Fibroblast of skin of abdomen (primary cell): ENCODE data around the gene ODF2L. TPM values are rescaled to one million over a fixed set of nuclear protein-coding genes. Genes with fewer than 3 reads are reported as not detected.

ENCODE experiments used
- DNase-seq: peaks from one replicate; pipeline ENCODE4 v3.0.0-alpha.2; 2013
- polyA plus RNA-seq, 2 experiments: library from polyadenylated mRNA; unstranded; fragments of 120-200 nt; gene quantifications; one replicate each; pipeline ENCODE4 v1.2.1, GENCODE V29; 2013; ENCODE audit not compliant: insufficient read length in 2 of 2

ODF2L gene, protein sequence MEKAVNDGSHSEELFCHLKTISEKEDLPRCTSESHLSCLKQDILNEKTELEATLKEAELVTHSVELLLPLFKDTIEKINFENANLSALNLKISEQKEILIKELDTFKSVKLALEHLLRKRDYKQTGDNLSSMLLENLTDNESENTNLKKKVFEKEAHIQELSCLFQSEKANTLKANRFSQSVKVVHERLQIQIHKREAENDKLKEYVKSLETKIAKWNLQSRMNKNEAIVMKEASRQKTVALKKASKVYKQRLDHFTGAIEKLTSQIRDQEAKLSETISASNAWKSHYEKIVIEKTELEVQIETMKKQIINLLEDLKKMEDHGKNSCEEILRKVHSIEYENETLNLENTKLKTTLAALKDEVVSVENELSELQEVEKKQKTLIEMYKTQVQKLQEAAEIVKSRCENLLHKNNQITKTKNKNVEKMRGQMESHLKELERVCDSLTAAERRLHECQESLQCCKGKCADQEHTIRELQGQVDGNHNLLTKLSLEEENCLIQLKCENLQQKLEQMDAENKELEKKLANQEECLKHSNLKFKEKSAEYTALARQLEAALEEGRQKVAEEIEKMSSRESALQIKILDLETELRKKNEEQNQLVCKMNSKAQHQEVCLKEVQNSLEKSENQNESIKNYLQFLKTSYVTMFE
- 24.1 TPM for polyA plus RNA-seq (2013, experiment 1 of 2; ENCODE audit: insufficient read length)
- 28.5 TPM for polyA plus RNA-seq (2013, experiment 2 of 2; ENCODE audit: insufficient read length)

DNA sequence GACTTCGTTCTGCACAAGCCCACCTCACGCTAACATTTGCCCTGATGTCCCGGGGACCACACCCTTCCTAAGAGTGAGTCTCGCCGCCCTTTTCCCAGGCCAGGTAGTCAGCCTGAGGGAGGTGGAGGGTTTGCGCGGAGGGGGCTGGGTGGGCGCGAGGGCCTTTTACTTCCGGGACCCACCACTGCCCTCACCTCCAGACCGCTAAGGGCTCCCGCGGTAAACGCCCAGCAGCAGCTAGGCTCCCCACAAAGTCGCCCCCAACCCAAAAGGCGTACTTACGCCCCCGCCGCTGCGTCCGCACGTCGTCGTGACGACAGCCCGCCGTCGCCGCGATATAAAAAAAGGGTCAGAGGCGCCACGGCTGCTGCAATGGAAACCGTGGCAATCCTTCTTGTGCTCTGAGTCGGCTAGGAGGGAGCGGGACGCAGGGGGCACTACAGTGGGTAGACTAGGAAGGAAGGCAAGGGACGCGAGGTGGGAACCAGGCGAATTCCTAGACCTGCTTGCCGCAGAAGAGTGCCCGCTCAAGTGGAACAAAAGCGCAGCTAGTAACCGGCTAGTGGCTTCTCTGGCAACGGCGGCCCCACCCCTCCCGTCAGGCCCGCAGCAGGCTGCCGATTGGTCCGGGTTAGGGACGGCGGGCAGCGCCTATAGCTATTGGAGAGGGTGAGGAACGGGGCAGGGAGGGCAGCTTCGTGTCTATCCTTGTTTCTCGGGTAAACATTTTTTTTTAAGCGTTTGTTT is at the start of gene ODF2L:
TSS of gene ODF2L (minus strand) at position 573 of the 747 bp plus-strand sequence. CDS start 9,296 bp downstream, outside the sequence.
- peak; percentile 81 for DNase-seq

DNA sequence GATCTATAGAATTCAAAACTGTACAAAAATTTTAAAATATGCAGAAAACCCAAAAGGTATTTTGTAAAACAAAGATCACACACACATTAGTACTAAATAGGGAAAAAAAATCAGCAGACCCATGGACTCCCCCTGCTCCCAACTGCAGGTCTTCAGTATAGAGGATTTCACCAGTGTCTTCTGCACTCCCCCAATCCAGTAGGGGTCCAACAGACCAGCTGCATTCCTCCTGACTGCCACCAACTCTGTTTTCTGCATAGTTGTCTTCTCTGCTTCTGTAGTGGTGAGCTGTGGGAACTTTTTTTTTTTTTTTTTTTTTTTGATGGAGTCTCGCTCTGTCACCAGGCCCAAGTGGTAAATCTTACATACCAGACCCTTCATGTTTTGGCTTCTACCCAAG is 49.8 kb upstream of the ODF2L start:
- peak; percentile 24 for DNase-seq

DNA sequence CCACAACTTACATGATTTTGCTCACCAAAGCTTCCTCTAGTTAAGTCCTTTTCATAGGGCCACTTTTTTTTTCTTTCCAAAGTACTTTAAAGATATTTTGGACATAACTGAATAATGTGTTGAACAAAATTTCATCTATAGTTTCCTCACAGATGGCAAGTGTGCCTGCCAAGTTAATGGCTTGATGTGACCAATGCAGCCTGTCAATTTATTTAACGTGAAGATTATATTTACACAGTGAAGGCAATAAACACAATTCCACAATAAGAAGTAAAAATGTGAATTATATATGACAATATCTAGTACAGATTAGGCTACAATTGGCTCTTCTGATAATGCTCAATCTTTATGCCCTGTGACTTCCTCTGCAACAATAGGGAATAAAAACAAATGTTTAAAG is 45.9 kb upstream of the ODF2L start:
- DNase-seq = no peak

DNA sequence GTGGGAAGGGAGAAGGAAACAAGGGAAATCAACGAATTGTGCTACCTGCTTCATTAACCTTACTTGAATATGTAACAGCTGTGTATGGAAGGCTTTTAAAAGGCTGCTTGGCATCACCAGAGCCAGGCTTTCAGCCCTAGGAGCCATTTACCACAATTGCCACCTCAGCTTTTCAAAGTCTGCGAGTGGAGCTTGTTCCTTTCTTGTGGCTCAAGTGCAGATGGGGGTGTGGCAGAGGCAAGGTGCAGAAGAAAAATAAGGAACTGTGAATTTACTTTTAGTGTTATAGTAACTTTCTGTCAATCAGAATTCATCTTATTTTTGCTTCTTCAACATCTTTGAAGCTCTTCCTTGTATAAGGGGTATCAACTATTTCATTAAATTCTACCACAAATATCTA is 45.5 kb upstream of the ODF2L start:
- DNase-seq = no peak

DNA sequence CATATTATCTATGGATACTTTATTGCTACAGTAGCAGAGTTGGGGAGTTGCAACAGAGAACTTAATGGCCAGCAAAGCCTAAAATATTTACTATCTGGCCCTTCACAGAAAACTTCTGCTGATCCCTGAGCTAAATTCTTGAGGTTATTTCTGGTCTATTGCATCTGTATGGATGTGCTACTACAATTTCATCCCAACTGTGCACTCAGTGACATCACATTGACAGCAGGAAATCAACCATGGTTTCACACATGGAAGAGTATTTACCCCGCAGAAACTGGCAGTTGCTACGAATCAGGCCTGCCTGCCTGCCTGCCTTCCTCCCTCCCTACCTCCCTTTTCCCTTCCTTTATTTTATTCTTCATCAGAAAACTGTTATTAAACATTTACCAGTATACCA is 39.9 kb upstream of the ODF2L start:
- DNase-seq = peak; percentile 38

DNA sequence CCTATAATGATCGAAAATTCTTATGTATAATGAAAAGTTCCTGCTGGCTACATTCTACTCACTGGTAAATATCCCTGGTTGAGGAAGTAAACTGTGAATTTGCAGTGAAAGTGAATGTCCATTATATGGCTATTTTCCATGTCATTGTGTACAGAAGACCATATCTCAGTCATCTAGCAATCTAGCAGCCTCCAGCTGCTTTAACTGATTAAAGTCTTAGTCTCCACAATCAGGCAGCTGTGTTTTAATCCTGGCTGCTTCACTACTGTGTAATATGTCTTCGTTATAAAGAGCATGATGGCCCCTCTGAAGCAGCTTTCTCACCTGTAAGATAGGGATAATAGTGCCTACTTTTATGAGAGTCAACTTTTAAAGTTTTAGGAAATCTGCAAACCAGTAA is 39.2 kb upstream of the ODF2L start:
- no peak for DNase-seq

DNA sequence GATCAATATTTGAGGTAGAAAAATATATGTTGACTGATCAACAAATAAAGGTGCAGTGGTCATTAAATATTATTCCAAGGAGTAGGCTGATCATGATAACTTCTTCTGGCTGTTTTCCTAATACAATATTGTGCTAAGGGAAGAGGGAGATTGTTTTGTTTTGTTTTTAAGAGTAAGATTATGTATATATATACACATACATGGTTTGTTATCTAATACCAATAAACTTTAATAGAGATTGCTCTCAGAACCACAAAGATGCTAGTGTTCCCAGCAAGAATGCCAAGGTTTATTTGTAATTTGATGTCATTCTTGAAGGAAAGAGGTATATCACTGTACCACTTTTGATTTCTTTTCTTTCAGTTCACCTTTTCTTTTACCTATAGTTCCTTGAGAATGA is 37.9 kb upstream of the ODF2L start:
- DNase-seq = no peak

DNA sequence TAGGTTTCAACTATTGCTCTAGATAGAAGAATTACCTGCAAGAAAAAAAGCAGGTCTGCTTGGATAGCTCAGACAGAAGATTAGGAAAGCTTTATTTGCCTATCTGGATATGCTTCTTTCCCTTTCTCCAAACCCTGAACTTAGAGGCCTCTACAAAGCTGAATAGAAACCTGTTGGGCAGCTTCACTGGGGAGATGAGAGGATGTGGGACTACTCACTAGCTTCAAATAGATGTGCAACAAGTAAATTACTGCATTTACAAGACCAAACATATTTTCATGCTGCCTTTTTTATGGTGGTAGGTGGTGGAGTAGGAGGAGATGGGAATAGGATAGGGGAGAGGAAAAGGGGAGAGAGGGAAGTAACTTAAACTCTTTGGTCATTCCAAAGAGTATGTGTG is 34.3 kb upstream of the ODF2L start:
- DNase-seq = no peak

DNA sequence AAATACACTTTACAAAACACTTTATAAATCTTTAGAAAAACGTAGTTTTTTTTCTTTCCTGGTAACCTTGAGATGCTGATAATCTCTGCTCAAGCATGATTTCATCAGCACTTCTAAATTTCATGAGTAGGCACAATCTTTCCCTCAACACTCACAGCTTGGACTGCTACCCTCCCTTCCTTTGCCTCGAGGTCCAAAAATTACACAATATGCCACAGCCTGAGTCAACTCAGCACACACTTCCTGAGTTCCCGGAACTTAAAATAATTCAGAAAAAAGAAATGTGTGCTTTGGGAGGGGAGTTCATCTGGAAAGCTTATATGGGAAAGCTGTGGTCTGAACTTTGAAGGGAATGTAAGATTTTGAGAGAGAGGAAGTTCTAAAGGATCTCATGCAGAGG is 33.7 kb upstream of the ODF2L start:
- peak; percentile 97 for DNase-seq

DNA sequence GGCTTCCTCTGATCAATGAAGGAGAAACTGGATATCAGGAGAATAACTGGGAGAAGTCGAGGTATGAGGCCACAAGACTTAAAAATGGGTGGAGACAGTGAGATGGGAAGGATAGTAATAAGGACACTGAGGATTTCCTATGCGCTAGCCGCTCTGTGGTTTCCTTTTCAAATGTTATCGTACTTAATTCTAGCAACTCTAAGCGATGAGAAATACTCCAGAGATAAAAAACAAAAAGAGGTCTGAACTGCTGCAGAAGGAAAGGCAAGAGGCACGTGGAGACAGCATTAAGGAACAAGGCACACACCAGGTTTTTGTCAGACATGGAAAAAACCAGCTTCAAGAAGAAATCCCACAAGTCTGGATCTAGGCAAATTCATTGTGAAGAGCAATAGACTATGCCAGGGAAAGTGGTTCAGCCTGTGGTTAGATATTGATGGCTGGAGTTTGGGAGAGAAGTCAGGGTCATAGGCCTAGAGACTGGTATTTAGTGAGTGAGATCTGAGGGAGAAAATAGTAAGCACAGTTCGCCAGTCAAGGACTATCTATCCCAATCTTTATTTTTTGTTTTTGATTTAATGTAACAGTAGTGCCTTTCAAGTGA is 33.1 kb upstream of the ODF2L start:
- peak; percentile 21 for DNase-seq

DNA sequence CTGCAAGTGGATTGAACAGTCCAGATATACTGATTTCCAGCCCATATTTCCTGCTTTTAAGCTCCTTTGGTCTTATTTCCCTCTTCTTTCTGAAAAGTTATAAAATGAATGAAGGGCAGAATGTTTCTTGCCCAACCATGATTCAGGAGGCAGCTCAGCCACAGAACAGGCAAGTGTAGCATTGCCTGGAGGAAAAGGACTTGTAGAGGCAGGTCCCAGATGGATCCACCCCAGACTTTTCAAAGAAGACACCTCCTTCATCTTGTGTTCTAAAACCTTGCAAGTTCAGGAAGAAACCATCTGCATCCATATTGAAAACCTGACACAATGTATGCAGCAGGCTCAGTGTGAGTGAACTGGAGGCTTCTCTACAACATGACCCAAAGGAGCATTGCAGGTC is 27.8 kb upstream of the ODF2L start, which contains the start of gene CLCA2:
TSS of gene CLCA2 (plus strand) at position 299 of the 400 bp plus-strand sequence. CDS start at position 376, 77 bp downstream.
- no peak for DNase-seq

DNA sequence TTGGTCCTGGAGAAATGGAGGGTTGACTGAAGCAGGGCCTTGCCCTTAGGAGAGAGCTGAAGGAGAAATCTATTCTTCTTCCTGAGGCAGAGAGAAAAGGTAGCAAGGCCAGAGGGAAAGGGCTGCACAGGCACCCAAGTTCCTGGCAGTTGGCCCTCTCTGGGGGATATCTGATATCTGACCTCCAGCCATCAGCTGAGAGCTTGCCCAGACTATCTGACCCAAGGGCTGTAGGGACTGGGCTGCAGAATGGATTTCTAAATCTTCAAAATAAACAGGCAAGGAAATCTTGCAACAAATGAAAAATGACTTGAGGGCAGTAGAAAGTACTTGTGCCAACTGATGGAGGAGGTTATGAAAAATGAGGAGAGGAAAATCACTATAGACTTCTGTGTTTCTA is 27.4 kb upstream of the ODF2L start:
- no peak for DNase-seq

DNA sequence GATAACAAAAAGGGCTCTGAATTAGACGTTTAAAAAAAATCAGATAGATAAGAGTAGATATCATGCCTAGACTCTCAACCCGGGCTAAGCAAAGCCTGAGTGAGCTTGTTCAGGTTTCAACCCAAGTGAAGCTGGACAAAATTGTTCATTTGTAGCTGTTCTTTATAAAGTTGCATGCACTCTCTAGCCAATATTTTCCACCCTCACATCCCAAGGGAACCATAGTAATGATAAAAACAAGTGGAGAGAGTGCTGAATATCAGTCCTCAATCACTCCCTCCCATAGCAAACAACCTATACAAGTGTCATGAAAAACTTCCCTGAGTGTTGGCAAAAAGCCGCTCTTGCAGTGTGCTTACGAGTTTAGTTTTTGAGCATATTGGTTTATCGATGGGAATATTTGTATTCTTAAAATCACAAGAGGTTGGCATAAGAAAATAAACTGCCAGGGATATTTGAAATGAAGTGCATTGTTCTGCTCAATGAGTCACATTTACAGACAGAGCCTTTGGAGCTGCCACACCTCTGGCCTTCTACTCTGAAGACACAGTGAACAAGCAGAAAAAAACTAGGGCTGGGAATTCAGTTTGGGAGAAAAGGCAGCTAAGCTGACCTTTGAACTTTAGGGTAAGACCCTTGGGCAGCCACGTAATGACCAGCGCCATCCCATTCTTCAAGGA is 25.6 kb upstream of the ODF2L start:
- DNase-seq = no peak

DNA sequence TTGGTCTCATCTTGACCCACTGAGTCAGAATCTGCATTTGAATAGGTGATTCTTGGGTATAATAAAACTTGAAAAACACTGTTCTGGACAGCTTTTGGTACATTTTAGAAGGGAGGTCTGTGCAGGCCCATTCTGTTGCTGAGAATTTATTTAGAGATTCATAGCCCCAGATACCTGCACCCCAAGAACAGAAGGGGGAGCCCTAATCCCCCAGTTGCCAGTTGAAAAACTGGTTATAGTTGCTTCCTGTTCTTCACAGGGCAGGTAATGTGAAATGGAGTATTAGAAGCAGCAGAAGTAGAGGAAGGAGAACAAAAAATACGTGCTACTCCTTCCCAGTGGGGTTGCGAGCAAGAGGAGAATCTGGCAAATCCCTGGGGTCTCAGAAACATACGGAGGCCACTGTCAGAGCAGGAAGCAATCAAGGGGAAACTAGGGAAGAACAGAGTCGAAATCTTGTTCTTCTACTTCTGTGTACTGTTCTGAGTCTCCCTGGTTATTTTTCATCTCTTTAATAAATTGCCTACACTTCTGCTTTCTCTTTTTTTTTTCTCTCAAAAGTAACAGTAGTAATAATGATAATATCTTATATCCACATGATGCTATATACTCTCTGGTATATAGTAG is 23.3 kb upstream of the ODF2L start:
- DNase-seq = peak; percentile 28

DNA sequence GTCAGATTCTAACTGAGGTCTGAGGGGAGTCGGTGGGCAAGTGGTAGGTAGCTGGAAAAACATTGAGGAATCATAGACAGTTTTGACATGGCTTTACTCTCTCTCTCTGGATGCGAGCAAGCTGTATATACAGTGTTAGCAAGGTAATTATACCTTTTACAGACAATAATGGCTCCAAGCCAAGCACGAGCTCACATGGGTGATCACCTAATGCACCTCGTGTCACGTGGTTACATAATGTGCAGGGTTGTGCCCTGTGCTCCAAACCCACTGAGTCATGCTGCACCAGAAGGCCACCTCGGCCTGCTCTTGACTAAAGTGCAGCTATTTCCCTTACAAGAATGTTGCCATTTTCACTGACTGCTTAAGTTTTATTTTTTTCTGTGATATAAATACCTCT is 20.2 kb upstream of the ODF2L start:
- DNase-seq = no peak

DNA sequence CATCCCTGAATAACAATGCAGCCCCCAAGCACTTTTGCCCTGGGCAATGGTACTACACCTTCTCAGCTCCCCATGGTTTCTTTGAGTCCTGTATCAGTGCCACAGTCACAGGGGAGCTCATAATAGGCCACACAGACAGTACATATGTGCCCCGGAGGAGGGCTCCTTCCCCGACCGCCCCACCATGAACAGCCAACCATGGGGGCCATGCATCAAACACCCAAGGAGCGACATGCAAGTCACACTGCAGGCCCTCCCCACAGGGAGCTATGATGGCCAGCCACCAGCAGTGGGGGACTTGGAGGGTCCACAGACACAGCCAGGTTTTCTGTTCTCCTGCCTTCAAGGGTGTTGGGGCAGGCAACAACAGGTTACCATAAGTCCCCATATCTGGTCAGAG is 14.8 kb upstream of the ODF2L start:
- no peak for DNase-seq

DNA sequence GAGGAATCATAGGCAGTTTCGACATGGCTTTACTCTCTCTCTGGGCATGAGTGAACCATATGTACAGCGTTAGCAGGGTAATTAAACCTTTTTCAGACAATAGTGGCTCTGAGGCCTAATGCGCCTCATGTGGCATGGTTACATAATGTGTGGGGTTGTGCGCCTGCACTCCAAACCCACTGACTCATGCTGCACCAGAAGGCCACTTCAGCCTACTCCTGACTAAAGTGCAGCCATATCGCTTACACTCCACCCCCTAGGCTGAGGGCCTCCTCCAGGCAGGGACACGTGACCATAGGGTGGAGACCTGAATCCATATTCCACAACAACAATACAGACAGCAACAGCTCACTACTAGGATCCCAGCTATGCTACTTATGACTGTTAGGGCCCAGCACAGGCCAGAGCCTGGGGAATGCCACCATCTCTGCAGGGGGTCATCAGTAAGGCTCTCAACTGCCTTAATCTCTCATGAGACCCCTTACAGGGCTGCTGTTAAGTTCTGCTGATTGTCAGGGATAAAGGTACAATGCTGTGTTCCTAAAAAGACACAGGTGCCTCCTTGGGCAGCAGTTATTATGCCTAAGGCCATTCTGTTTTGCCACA is 13.4 kb upstream of the ODF2L start:
- DNase-seq = peak; percentile 75

DNA sequence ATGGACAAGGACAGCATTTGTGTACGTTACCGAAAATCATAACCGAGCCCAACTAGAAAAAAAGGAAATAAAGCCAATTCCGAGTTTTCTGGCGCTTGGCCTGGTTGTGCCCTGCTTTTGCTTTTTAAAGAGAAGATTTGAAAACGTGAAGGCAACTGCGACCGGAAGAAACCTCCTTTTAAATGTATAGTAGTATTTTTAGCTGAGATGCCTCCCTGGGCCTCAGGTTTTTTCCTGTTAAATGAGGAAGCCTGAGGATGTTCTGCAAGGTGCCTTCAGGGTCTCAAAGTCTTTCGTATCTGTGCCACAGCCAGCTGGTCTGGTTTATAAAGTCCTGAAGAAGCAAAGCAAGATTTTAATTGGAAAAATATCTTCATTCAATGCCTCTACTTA is 371 bp upstream of the ODF2L start:
- no peak for DNase-seq

DNA sequence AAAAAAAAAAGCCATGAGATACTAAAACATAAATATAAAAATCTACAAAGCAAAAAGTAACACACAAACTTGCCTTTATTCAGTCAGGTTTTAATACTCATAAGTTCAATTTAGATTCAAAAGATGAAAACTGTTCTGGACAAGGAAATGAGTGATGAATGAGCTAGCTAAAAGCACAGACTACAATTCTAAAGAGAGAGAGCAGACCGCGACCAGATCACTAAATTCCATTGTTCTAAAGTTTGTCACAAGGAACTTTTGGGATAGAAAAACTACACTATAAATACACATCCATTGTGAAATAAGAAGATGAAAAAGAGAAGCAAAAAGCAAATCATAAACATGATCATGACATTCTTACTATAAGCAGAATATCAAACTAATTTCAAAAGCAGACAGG is 1.7 kb downstream of the ODF2L start:
- no peak for DNase-seq

DNA sequence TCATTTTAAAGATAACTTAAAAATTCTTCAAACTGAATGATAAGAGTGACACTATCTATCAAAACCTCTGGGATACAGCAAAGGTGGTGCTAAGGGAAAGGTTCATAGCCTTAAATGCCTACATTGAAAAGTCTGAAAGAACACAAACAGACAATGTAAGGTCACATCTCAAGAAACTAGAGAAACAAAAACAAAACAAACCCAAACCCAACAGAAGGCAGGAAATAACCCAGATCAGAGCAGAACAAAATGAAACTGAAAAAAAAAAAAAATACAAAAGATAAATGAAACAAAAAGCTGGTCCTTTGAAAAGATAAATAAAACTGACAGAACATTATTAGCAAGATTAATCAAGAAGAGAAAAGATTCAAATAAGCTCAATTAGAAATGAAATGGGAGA is 6.8 kb downstream of the ODF2L start:
- no peak for DNase-seq

DNA sequence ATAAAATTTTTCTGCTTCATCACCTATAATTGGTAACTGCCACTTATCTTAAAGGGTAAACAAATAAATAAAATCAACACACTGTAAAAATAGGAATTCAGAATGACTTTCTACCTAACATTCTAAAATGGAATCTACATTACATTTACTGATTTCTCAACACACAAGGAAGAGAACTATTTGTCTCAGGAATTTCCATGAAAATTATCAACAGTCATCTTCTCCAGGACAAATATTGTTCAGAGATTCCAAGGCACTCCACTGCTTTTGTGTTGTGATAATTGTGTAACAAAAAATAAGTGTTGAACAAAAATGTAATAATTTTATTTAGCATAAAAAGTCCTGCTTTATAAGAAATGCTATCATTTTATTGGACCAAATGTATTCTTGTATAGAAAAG is 7.3 kb downstream of the ODF2L start:
- peak; percentile 14 for DNase-seq
